ENCODE measurements around the gene SPAG5. TPM values are rescaled to one million over a fixed set of nuclear protein-coding genes. Genes with fewer than 3 reads are reported as not detected.

The SPAG5 gene
- total and polyA plus RNA-seq, 10 of the 15 experiments (the other 5 are each of a cell fraction or from before 2014, with no cell fraction given), result 73.5 to 171 (median 106) TPM

DNA sequence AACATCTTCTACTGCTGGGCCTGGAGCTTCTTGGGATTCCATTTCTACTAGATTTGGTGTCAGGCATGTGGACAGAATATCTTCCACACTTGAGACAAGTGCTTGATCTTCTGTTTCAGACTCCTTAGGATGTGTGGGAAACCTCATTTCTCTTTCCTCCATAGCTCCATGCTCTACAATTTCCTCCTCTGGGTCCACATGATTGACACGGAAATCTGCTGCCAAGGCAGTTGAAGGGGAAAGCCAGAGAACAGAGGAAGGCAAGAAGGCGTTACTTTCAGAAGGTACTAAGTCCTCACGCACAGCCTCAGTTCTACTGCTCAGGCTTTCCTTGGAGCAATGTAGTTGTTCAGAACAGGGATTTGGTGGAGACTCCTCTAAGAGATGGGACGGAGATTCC lies 6.6 kb downstream of the SPAG5 start:
- ChIA-PET RAD21 (ENCODE audit: unreplicated experiment) (interaction anchor here (1.2 to 2.6 kb wide), 3 partner anchors 13 to 44 kb away, joined by 4 to 11 read pairs (median 9); partner anchors contain the start of gene PIGS), SMC1A (ENCODE audit: uncharacterized antibody, unreplicated experiment) (interaction anchor here (1.5 to 3.7 kb wide), 6 partner anchors 10 to 119 kb away, joined by 3 to 25 read pairs (median 6); partner anchors contain the start of genes ALDOC, PIGS and PROCA1), CTCF (interaction anchor here (0.8 to 1.5 kb wide), 5 partner anchors 9 to 51 kb away, joined by 4 read pairs; no protein-coding TSS in a partner anchor), POLR2A (interaction anchor here (0.8 to 8.1 kb wide), 6 partner anchors 14 to 148 kb away, joined by 3 to 91 read pairs (median 5); partner anchors contain the start of genes ALDOC and PIGS)
- ATAC-seq, result no peak
- intact Hi-C loops (cut with micrococcal nuclease; ENCODE audit: unreplicated experiment) (no loop called here), in situ Hi-C loops (cut with MboI) (no loop called here)
- Histone ChIP-seq H3K9me3 (replicated peaks; ENCODE audit: control insufficient read depth, insufficient read depth, low read length) (no peaks in the 10 kb centered on the region), H3K27ac (ENCODE audit: control insufficient read depth, insufficient read depth) (no peak overlapping the region), H3K4me2 (ENCODE audit: control insufficient read depth, insufficient read depth) (no peak overlapping the region), H3K36me3 (ENCODE audit: control insufficient read depth in 2 of 2, insufficient read depth in 2 of 2, low read length in 1 of 2) (peaks cover 16 to 33% of the 10 kb centered on the region in 2 experiments), H3K79me2 (ENCODE audit: control insufficient read depth, insufficient read depth, low read length) (peaks cover 9% of the 10 kb centered on the region), H3K4me1 (ENCODE audit: control insufficient read depth, insufficient read depth, low read length) (no peaks in the 10 kb centered on the region), H3K4me3 (no peak overlapping the region), H4K20me1 (ENCODE audit: control insufficient read depth, insufficient read depth) (no peaks in the 10 kb centered on the region), H3K27me3 (replicated peaks in 1 of 2; ENCODE audit: control insufficient read depth in 2 of 2, insufficient read depth in 2 of 2, low read length in 1 of 2) (no peaks in the 10 kb centered on the region), H3K9ac (ENCODE audit: control insufficient read depth, insufficient read depth, low read length) (no peak overlapping the region), H2AFZ (ENCODE audit: control insufficient read depth, low read depth, low read length) (no peak overlapping the region)
- TF ChIP-seq TARDBP (IDR thresholded peaks at IDR 0.05; ENCODE audit: borderline replicate concordance), result no peak
- no peak for TF ChIP-seq ZZZ3 (IDR thresholded peaks at IDR 0.05; ENCODE audit: control insufficient read depth, insufficient read length, low read depth)
- no peak for TF ChIP-seq NRF1 (conservative IDR thresholded peaks at IDR 0.05; ENCODE audit: low read depth, low read length)
- TF ChIP-seq IKZF1 (conservative IDR thresholded peaks at IDR 0.05), result peak; percentile 45; the same call in 1 of the 2 replicates
- TF ChIP-seq, protein P1, sequence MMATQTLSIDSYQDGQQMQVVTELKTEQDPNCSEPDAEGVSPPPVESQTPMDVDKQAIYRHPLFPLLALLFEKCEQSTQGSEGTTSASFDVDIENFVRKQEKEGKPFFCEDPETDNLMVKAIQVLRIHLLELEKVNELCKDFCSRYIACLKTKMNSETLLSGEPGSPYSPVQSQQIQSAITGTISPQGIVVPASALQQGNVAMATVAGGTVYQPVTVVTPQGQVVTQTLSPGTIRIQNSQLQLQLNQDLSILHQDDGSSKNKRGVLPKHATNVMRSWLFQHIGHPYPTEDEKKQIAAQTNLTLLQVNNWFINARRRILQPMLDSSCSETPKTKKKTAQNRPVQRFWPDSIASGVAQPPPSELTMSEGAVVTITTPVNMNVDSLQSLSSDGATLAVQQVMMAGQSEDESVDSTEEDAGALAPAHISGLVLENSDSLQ (IDR thresholded peaks at IDR 0.05), result peak; percentile 92
- TF ChIP-seq, protein P2, sequence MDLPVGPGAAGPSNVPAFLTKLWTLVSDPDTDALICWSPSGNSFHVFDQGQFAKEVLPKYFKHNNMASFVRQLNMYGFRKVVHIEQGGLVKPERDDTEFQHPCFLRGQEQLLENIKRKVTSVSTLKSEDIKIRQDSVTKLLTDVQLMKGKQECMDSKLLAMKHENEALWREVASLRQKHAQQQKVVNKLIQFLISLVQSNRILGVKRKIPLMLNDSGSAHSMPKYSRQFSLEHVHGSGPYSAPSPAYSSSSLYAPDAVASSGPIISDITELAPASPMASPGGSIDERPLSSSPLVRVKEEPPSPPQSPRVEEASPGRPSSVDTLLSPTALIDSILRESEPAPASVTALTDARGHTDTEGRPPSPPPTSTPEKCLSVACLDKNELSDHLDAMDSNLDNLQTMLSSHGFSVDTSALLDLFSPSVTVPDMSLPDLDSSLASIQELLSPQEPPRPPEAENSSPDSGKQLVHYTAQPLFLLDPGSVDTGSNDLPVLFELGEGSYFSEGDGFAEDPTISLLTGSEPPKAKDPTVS (IDR thresholded peaks at IDR 0.05; ENCODE audit: low read depth, low read length), result no peak
- TF ChIP-seq ZNF24 (IDR thresholded peaks at IDR 0.05), result no peak
- no peak for TF ChIP-seq POLR2AphosphoS5 (IDR thresholded peaks at IDR 0.05; ENCODE audit: low read length)
- TF ChIP-seq IKZF2 (IDR thresholded peaks at IDR 0.05), result no peak; a peak in 1 of 4 replicates
- TF ChIP-seq, protein P3, sequence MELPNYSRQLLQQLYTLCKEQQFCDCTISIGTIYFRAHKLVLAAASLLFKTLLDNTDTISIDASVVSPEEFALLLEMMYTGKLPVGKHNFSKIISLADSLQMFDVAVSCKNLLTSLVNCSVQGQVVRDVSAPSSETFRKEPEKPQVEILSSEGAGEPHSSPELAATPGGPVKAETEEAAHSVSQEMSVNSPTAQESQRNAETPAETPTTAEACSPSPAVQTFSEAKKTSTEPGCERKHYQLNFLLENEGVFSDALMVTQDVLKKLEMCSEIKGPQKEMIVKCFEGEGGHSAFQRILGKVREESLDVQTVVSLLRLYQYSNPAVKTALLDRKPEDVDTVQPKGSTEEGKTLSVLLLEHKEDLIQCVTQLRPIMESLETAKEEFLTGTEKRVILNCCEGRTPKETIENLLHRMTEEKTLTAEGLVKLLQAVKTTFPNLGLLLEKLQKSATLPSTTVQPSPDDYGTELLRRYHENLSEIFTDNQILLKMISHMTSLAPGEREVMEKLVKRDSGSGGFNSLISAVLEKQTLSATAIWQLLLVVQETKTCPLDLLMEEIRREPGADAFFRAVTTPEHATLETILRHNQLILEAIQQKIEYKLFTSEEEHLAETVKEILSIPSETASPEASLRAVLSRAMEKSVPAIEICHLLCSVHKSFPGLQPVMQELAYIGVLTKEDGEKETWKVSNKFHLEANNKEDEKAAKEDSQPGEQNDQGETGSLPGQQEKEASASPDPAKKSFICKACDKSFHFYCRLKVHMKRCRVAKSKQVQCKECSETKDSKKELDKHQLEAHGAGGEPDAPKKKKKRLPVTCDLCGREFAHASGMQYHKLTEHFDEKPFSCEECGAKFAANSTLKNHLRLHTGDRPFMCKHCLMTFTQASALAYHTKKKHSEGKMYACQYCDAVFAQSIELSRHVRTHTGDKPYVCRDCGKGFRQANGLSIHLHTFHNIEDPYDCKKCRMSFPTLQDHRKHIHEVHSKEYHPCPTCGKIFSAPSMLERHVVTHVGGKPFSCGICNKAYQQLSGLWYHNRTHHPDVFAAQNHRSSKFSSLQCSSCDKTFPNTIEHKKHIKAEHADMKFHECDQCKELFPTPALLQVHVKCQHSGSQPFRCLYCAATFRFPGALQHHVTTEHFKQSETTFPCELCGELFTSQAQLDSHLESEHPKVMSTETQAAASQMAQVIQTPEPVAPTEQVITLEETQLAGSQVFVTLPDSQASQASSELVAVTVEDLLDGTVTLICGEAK (IDR thresholded peaks at IDR 0.05; ENCODE audit: borderline replicate concordance), result no peak
- TF ChIP-seq, protein P4, sequence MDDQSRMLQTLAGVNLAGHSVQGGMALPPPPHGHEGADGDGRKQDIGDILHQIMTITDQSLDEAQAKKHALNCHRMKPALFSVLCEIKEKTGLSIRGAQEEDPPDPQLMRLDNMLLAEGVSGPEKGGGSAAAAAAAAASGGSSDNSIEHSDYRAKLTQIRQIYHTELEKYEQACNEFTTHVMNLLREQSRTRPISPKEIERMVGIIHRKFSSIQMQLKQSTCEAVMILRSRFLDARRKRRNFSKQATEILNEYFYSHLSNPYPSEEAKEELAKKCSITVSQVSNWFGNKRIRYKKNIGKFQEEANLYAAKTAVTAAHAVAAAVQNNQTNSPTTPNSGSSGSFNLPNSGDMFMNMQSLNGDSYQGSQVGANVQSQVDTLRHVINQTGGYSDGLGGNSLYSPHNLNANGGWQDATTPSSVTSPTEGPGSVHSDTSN (IDR thresholded peaks at IDR 0.05; ENCODE audit: insufficient replicate concordance, low read depth, low read length), result peak; percentile 67
- TF ChIP-seq, protein P5, sequence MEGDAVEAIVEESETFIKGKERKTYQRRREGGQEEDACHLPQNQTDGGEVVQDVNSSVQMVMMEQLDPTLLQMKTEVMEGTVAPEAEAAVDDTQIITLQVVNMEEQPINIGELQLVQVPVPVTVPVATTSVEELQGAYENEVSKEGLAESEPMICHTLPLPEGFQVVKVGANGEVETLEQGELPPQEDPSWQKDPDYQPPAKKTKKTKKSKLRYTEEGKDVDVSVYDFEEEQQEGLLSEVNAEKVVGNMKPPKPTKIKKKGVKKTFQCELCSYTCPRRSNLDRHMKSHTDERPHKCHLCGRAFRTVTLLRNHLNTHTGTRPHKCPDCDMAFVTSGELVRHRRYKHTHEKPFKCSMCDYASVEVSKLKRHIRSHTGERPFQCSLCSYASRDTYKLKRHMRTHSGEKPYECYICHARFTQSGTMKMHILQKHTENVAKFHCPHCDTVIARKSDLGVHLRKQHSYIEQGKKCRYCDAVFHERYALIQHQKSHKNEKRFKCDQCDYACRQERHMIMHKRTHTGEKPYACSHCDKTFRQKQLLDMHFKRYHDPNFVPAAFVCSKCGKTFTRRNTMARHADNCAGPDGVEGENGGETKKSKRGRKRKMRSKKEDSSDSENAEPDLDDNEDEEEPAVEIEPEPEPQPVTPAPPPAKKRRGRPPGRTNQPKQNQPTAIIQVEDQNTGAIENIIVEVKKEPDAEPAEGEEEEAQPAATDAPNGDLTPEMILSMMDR (IDR thresholded peaks at IDR 0.05 in 2 of 3, conservative IDR thresholded peaks at IDR 0.05 in 1 of 3; ENCODE audit: control insufficient read depth in 2 of 3, extremely low read depth in 1 of 3, insufficient read depth in 1 of 3, low read depth in 3 of 3, low read length in 3 of 3), result no peak
- no peak for TF ChIP-seq ESRRA (IDR thresholded peaks at IDR 0.05; ENCODE audit: low read length)
- TF ChIP-seq PML (IDR thresholded peaks at IDR 0.05; ENCODE audit: low read length), result no peak
- DNase-seq (ENCODE audit: low read depth, low spot score), result no peak
- 84% methylated on average over 4 of the region's 4 CpGs for WGBS (ENCODE audit: insufficient coverage, insufficient replicate concordance, low lambda C conversion rate, missing lambda C conversion rate)
- no peak for FAIRE-seq
- TSS peak; percentile 48 for BruUV-seq (replicated peaks)

Data from GM12878 (cell line).